H9 (cell line): Measurements from ENCODE around the gene TRIM65. TPM values are rescaled to one million over a fixed set of nuclear protein-coding genes. Genes with fewer than 3 reads are reported as not detected.
A peak's percentile ranks its signal among the peaks of the same experiment; 100 is the strongest.

Source experiments
- DNase-seq: peaks from one replicate; pipeline ENCODE4 v3.0.0-alpha.2; 2017
- H2AFZ ChIP-seq: one replicate; pipeline ENCODE4 v1.6.1; 2013; ENCODE audit warnings: mild to moderate bottlenecking, low read length, control low read depth, moderate library complexity
- H2AK5ac ChIP-seq: 2 replicates; pipeline ENCODE4 v1.6.1; 2013; ENCODE audit warnings: low read length, control low read depth, mixed read lengths; ENCODE audit not compliant: insufficient read length
- H2BK120ac ChIP-seq: one replicate; pipeline ENCODE4 v1.6.1; 2013; ENCODE audit warnings: low read depth, mild to moderate bottlenecking, low read length, control low read depth, inconsistent platforms; ENCODE audit not compliant: poor library complexity, severe bottlenecking
- H2BK12ac ChIP-seq: 2 replicates; pipeline ENCODE4 v1.6.1; 2013; ENCODE audit warnings: low read length, control low read depth, mixed read lengths, low read depth; ENCODE audit not compliant: insufficient read length
- H2BK15ac ChIP-seq: 2 replicates; pipeline ENCODE4 v1.6.1; 2013; ENCODE audit warnings: low read depth, low read length, control low read depth
- H2BK20ac ChIP-seq: one replicate; pipeline ENCODE4 v1.6.1; 2013; ENCODE audit warnings: low read depth, mild to moderate bottlenecking, low read length, control low read depth, inconsistent platforms; ENCODE audit not compliant: poor library complexity, severe bottlenecking
- H2BK5ac ChIP-seq: 2 replicates; pipeline ENCODE4 v1.6.1; 2013; ENCODE audit warnings: low read length, control low read depth, mixed read lengths; ENCODE audit not compliant: insufficient read length
- H3K14ac ChIP-seq: 2 replicates; pipeline ENCODE4 v1.6.1; 2013; ENCODE audit warnings: low read length, control low read depth; ENCODE audit not compliant: insufficient read depth
- H3K18ac ChIP-seq: 2 replicates; pipeline ENCODE4 v1.6.1; 2013; ENCODE audit warnings: low read depth, mild to moderate bottlenecking, mixed read lengths, low read length, control low read depth; ENCODE audit not compliant: insufficient read length
- H3K23ac ChIP-seq: 2 replicates; pipeline ENCODE4 v1.6.1; 2013; ENCODE audit warnings: low read length, control low read depth, mixed read lengths, low read depth; ENCODE audit not compliant: insufficient read length
- H3K23me2 ChIP-seq: 2 replicates; pipeline ENCODE4 v1.6.1; 2013; ENCODE audit warnings: low read depth, mild to moderate bottlenecking, mixed read lengths, low read length, control low read depth; ENCODE audit not compliant: insufficient read length, poor library complexity, severe bottlenecking
- H3K27ac ChIP-seq: 2 replicates; pipeline ENCODE4 v1.5.1; 2013; ENCODE audit warnings: low read length, control low read depth, mixed read lengths, low read depth; ENCODE audit not compliant: insufficient read length
- H3K27me3 ChIP-seq: 2 replicates; pipeline ENCODE4 v1.6.1; 2013; ENCODE audit warnings: low read length, control low read depth, inconsistent platforms; ENCODE audit not compliant: insufficient read depth
- H3K4ac ChIP-seq: 2 replicates; pipeline ENCODE4 v1.6.1; 2013; ENCODE audit warnings: low read depth, mild to moderate bottlenecking, control low read depth, inconsistent platforms, low read length, moderate library complexity
- H3K4me1 ChIP-seq: 2 replicates; pipeline ENCODE4 v1.6.1; 2013; ENCODE audit warnings: low read length, control low read depth, inconsistent platforms; ENCODE audit not compliant: insufficient read depth
- H3K4me2 ChIP-seq: 2 replicates; pipeline ENCODE4 v1.6.1; 2013; ENCODE audit warnings: low read length, control low read depth, mixed read lengths; ENCODE audit not compliant: insufficient read length, insufficient read depth
- H3K56ac ChIP-seq: 2 replicates; pipeline ENCODE4 v1.6.1; 2013; ENCODE audit warnings: low read depth, mild to moderate bottlenecking, mixed read lengths, low read length, control low read depth; ENCODE audit not compliant: insufficient read length
- H3K79me1 ChIP-seq: 2 replicates; pipeline ENCODE4 v1.6.1; 2013; ENCODE audit warnings: low read depth, mild to moderate bottlenecking, moderate library complexity, low read length, control low read depth, inconsistent platforms; ENCODE audit not compliant: insufficient read depth, poor library complexity, severe bottlenecking
- H3K79me2 ChIP-seq: 2 replicates; pipeline ENCODE4 v1.6.1; 2013; ENCODE audit warnings: low read length, control low read depth, inconsistent platforms; ENCODE audit not compliant: insufficient read depth
- H3K9ac ChIP-seq: 2 replicates; pipeline ENCODE4 v1.6.1; 2013; ENCODE audit warnings: low read length, control low read depth, mixed read lengths; ENCODE audit not compliant: insufficient read length; ENCODE audit errors: extremely low read depth
- H3K9me3 ChIP-seq: one replicate; pipeline ENCODE4 v1.6.1; 2013; ENCODE audit warnings: low read depth, low read length, inconsistent platforms; ENCODE audit not compliant: control insufficient read depth
- H3T11ph ChIP-seq: one replicate; pipeline ENCODE4 v1.6.1; 2013; ENCODE audit warnings: mild to moderate bottlenecking, low read length, control low read depth, inconsistent platforms
- H4K20me1 ChIP-seq: one replicate; pipeline ENCODE4 v1.6.1; 2013; ENCODE audit not compliant: control insufficient read depth, insufficient read length, insufficient read depth
- H4K5ac ChIP-seq: 2 replicates; pipeline ENCODE4 v1.6.1; 2013; ENCODE audit warnings: low read depth, mild to moderate bottlenecking, mixed read lengths, low read length, control low read depth; ENCODE audit not compliant: insufficient read length
- H4K8ac ChIP-seq: replicated peaks from 2 replicates; pipeline ENCODE4 v1.6.1; 2013; ENCODE audit warnings: low read length, control low read depth, mixed read lengths, low read depth; ENCODE audit not compliant: insufficient read length
- H4K91ac ChIP-seq: 2 replicates; pipeline ENCODE4 v1.6.1; 2013; ENCODE audit warnings: low read depth, mild to moderate bottlenecking, moderate library complexity, mixed read lengths, low read length, control low read depth; ENCODE audit not compliant: insufficient read length
- H3K27ac Mint-ChIP-seq, 3 experiments: 2 replicates in 2 of 3; 3 replicates in 1 of 3; pipeline ENCODE4 v1.8.0; 2020 to 2021; ENCODE audit warnings: mixed read lengths in 3 of 3, mild to moderate bottlenecking in 1 of 3, moderate library complexity in 1 of 3
- H3K27me3 Mint-ChIP-seq: 2 replicates; pipeline ENCODE4 v1.8.0; 2021; ENCODE audit warnings: low read depth, mild to moderate bottlenecking, moderate library complexity, mixed read lengths
- H3K36me3 Mint-ChIP-seq, 3 experiments: 2 replicates in 2 of 3; 3 replicates in 1 of 3; pipeline ENCODE4 v1.8.0; 2020 to 2021; ENCODE audit warnings: low read depth in 3 of 3, mixed read lengths in 3 of 3; ENCODE audit not compliant: insufficient read depth in 1 of 3
- H3K4me1 Mint-ChIP-seq, 2 experiments: 2 replicates each; pipeline ENCODE4 v1.8.0; 2020; ENCODE audit warnings: mixed read lengths in 2 of 2
- H3K4me3 Mint-ChIP-seq, 2 experiments: 2 replicates in 1 of 2; 3 replicates in 1 of 2; pipeline ENCODE4 v1.8.0; 2020 to 2021; ENCODE audit warnings: mild to moderate bottlenecking in 2 of 2, mixed read lengths in 2 of 2, moderate library complexity in 1 of 2
- H3K9me3 Mint-ChIP-seq, 2 experiments: 2 replicates in 1 of 2; 3 replicates in 1 of 2; pipeline ENCODE4 v1.8.0; 2020; ENCODE audit warnings: mild to moderate bottlenecking in 2 of 2, mixed read lengths in 2 of 2, moderate library complexity in 1 of 2
- CTCF ChIP-seq: fragments of 200-600 bp; sonication (generic); conservative IDR thresholded peaks from 3 replicates; pipeline ENCODE4 v1.8.0; 2021; ENCODE audit warnings: antibody characterized with exemption, mild to moderate bottlenecking
- WGBS: extraction: QIAGEN DNeasy Blood & Tissue Kit; methylation state at CpG from one replicate; pipeline ENCODE4 v1.1.7; 2013; ENCODE audit warnings: missing lambda C conversion rate, low lambda C conversion rate, mixed read lengths; ENCODE audit not compliant: insufficient read length; ENCODE audit errors: extremely low coverage; 5-methylcytosine and 5-hydroxymethylcytosine counted together
- total RNA-seq: library from RNA; stranded (reverse); gene quantifications from 2 replicates; pipeline ENCODE4 v1.2.1, GENCODE V29; 2021

The TRIM65 gene
- total RNA-seq, 1 experiment from 2014 or later: 34.1 TPM

GRCh38 chr17:75878174-75878998 is 18.4 kb downstream of the TRIM65 start, which contains the start of gene TRIM47:
TSS of gene TRIM47 (minus strand) at chr17:75878581. CDS start at chr17:75878548, 33 bp downstream.
- H3K14ac ChIP-seq: peak within 1 kb of the TSS; percentile 43; the same call in 1 of the 2 replicates

More at GRCh38 chr17:75878174-75878998, 18.4 kb downstream of the TRIM65 start, which contains the start of gene TRIM47:
- no peak within 1 kb of the TSS for H2BK12ac ChIP-seq
- H3K23me2 ChIP-seq: peaks cover 8% of the 10 kb centered on the region
- no peak within 1 kb of the TSS for H3K23ac ChIP-seq
- H3K56ac ChIP-seq: no peak within 1 kb of the TSS
- H2AFZ ChIP-seq: no peak within 1 kb of the TSS
- H3K4me1 ChIP-seq: peaks cover 3% of the 10 kb centered on the region; the same call in 1 of the 2 replicates
- H3K27ac ChIP-seq: no peak within 1 kb of the TSS
- H3T11ph ChIP-seq: no peak within 1 kb of the TSS
- H3K9me3 ChIP-seq: no peaks in the 10 kb centered on the region
- no peaks in the 10 kb centered on the region for H3K79me1 ChIP-seq
- no peak within 1 kb of the TSS for H2BK20ac ChIP-seq
- no peak within 1 kb of the TSS for H3K18ac ChIP-seq
- TF ChIP-seq CTCF: peak; percentile 6; the same call in 1 of the 3 replicates
- H3K9me3 Mint-ChIP-seq: no peaks in the 10 kb centered on the region; a peak in 1 of 5 replicates
- H2BK5ac ChIP-seq: no peak within 1 kb of the TSS
- no peak within 1 kb of the TSS for H4K5ac ChIP-seq
- peak within 1 kb of the TSS; percentile 61 for H3K4me2 ChIP-seq
- H3K4me3 Mint-ChIP-seq: peak within 1 kb of the TSS; percentile 64 to 82
- H4K91ac ChIP-seq: no peak within 1 kb of the TSS
- no peak within 1 kb of the TSS for H3K4ac ChIP-seq
- no peaks in the 10 kb centered on the region for H4K20me1 ChIP-seq
- H2BK120ac ChIP-seq: no peak within 1 kb of the TSS
- peaks cover 49% of the 10 kb centered on the region for H3K27me3 Mint-ChIP-seq
- WGBS: no CpG with 5 or more reads among the region's 87 CpGs
- H2AK5ac ChIP-seq: no peak within 1 kb of the TSS
- no peak within 1 kb of the TSS for H2BK15ac ChIP-seq
- H3K27me3 ChIP-seq: peaks cover 3% of the 10 kb centered on the region; the same call in 1 of the 2 replicates
- H3K79me2 ChIP-seq: no peaks in the 10 kb centered on the region
- H4K8ac ChIP-seq: no peak within 1 kb of the TSS
- H3K4me1 Mint-ChIP-seq: peaks cover 17 to 18% of the 10 kb centered on the region in 2 experiments
- H3K9ac ChIP-seq: no peak within 1 kb of the TSS
- no peaks in the 10 kb centered on the region; a peak in 2 of 7 replicates for H3K36me3 Mint-ChIP-seq
- no peak within 1 kb of the TSS; a peak in 1 of 7 replicates for H3K27ac Mint-ChIP-seq
- DNase-seq: peak; percentile 69
